ENCODE data around the gene JPH3.

The JPH3 gene

DNA sequence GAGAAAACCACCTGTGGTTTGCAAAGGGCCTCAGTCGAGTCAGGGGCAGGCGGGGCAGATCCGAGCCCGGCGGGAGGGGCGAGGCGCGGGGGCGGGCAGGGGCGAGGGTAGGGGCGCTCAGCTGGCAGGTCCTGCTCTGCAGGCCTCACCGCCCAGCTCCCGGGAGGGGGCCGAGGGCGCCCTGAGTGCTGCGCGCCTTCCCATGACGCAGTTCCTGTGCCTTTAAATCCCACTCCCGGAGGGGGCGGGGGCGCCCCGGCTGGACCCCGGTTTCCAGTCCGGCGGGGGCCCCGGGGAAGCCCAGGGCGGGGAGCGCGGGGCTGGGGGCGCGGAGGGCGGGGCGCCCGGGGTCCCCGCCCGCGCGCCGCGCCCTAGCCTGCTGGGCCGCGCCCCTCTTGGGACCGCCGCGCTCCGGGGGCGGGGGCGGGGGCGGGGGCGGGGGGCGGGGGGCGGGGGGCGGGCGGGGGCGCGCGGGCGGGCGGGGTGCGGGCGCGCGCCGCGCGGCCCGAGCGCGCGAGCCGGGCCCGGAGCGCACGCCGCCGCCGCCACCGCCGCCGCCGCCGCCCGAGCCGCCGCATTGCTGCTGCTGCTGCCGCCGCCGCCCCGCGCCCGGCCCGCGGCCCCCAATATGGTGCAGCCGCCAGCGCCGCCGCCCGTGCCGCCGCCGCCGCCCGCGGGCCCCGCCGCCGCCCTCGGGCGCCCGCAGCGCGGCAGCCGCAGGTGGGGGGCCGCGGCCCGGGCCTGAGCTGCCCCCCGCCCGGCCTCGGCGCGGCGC lies at the start of gene JPH3:
JPH3 (plus strand) TSS at position 508 of the 775 bp plus-strand sequence. CDS start 639 bp downstream, outside the sequence.
- no peak for DNase-seq (ENCODE audit: low read depth)
- H3K4me1 ChIP-seq (ENCODE audit: control insufficient read depth, insufficient read depth, low read length) = peaks cover 2% of the 10 kb centered on the region
- H3K9me3 ChIP-seq (ENCODE audit: control insufficient read depth, low read length) = peaks cover 23% of the 10 kb centered on the region
- H3K4me3 ChIP-seq (ENCODE audit: low read length) = no peak within 1 kb of the TSS
- H3K27me3 ChIP-seq (replicated peaks; ENCODE audit: control insufficient read depth, insufficient read depth, low read length) = peaks cover 70% of the 10 kb centered on the region
- H3K9ac ChIP-seq (ENCODE audit: low read length) = no peak within 1 kb of the TSS
- H3K36me3 ChIP-seq (ENCODE audit: control insufficient read depth, insufficient read depth, low read length, severe bottlenecking) = no peaks in the 10 kb centered on the region

DNA sequence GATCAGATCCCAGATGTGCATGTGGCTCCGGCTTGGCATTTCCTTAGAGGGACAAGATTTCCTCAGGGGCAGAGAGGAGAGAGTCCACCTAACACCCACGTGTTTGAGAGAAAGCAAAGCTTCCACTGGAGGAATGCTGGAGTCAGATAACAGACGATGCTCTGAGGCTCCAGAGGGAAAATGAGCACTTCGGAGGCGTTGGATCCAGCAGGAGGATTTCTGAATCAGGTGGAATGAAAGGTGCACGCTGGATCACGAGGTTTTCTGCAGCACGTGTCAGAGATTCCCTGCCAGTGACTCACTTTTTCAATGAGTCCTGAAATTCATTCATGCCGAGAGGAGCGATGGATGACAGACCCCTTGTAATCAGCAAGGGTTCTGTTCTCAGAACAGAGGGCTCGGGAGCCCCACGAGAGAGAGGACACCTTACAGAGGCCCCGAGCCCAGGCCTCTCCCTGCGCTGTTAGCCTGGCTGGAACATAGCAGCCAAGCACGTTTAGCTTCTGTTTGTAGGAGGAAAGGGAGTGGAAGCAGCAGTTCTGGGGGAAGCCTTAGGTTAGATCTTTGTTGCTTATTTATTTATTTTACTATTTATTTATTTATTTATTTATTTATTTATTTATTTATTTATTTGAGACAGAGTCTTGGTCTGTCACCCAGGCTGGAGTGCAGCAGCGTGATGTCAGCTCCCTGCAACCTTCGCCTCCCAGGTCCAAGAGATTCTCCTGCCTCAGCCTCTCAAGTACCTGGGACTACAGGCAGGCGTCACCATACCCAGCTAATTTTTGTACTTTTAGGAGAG lies 49.3 kb upstream of the JPH3 start:
- Histone ChIP-seq H3K27me3 (replicated peaks; ENCODE audit: control insufficient read depth, insufficient read depth, low read length) (peaks cover 7% of the 10 kb centered on the region), H3K9ac (ENCODE audit: low read length) (no peak overlapping the region), H3K4me3 (ENCODE audit: low read length) (no peak overlapping the region), H3K4me1 (ENCODE audit: control insufficient read depth, insufficient read depth, low read length) (peaks cover 19% of the 10 kb centered on the region), H3K36me3 (ENCODE audit: control insufficient read depth, insufficient read depth, low read length, severe bottlenecking) (no peaks in the 10 kb centered on the region), H3K9me3 (ENCODE audit: control insufficient read depth, low read length) (no peaks in the 10 kb centered on the region)
- DNase-seq (ENCODE audit: low read depth) = peak; percentile 31

DNA sequence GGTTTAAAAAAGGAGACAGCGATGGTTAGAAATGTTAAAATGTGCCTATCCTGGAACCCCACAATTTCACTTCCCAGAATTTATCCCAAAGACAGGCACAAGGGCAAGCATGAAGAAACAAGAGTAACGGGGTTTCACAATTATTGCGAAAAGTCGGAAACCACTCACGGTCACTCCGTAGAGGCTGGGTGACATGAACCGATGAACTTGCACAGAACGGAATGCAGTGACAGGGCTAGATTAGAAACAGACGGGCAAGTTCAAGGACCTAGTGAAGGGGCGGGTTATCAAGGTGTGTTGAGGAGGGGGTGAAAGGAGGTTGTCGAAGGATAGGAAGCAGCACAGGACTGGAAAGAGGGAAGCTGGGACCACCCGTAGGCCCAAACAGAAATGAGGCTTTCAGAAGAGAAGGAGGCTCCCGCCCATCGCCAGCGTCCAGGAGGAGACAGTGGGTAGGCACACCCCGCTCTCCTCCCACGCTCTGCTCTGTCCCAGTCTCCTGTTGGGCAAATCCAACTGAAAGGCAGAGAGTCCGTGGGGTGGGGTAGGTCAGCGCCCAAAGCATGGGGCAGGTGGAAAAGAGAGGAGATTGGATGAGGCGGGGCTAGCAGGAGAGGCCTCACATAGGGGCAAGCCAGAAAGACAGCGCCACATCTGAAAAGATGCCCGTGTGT lies 47.4 kb upstream of the JPH3 start:
- Histone ChIP-seq H3K27me3 (replicated peaks; ENCODE audit: control insufficient read depth, insufficient read depth, low read length) (no peaks in the 10 kb centered on the region), H3K4me1 (ENCODE audit: control insufficient read depth, insufficient read depth, low read length) (peaks cover 19% of the 10 kb centered on the region), H3K9me3 (ENCODE audit: control insufficient read depth, low read length) (no peaks in the 10 kb centered on the region), H3K36me3 (ENCODE audit: control insufficient read depth, insufficient read depth, low read length, severe bottlenecking) (no peaks in the 10 kb centered on the region), H3K4me3 (ENCODE audit: low read length) (no peak overlapping the region), H3K9ac (ENCODE audit: low read length) (no peak overlapping the region)
- DNase-seq (ENCODE audit: low read depth) = no peak

DNA sequence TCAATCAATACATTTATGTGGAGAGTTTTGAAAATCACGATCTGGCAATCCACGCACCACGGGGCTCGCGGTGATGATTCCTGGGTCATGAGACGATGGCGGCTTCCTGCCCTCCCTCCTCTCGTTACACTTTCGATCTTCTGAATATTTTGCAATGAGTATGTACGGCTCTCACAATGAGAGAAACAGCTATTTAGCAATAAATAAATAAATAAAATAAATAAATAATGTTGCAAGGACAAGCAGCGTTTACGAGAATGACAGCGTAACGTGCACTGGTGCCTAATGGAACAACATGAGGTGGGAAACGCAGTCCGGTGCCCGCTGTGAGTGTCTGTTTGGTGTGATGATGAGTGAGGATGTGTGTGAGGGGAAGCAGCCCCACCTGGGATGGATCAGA lies 46.7 kb upstream of the JPH3 start:
- Histone ChIP-seq H3K4me3 (ENCODE audit: low read length) (no peak overlapping the region), H3K4me1 (ENCODE audit: control insufficient read depth, insufficient read depth, low read length) (peaks cover 19% of the 10 kb centered on the region), H3K36me3 (ENCODE audit: control insufficient read depth, insufficient read depth, low read length, severe bottlenecking) (no peaks in the 10 kb centered on the region), H3K9ac (ENCODE audit: low read length) (no peak overlapping the region), H3K27me3 (replicated peaks; ENCODE audit: control insufficient read depth, insufficient read depth, low read length) (no peaks in the 10 kb centered on the region), H3K9me3 (ENCODE audit: control insufficient read depth, low read length) (no peaks in the 10 kb centered on the region)
- no peak for DNase-seq (ENCODE audit: low read depth)

DNA sequence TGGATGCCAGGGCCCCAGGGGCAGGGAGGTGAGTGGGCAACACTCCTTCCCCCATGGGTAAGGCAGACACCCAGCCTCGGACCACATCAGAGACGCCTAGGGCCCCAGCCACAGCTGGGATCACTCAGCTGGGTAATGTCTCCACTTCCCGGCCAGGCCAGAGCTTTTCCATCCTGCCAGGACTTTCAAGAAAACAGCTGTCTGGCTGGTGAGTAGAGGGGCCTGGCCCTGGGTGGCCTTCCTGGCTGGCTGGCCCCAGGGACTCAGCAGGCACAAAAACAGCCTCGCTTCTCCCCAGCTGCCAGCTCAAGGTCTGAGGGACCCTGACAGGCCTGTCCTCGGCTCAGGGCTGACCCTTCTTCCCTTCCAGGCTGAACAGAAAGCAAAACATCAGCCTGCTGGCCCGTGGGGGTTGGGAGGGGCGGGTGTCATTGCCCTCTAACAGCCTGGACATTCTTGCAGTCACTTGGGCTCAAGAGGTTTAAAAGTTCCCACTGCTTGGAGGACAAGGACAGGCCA lies 45.3 kb upstream of the JPH3 start:
- Histone ChIP-seq H3K27me3 (replicated peaks; ENCODE audit: control insufficient read depth, insufficient read depth, low read length) (no peaks in the 10 kb centered on the region), H3K4me3 (ENCODE audit: low read length) (no peak overlapping the region), H3K9ac (ENCODE audit: low read length) (peak overlapping the region; percentile 69), H3K9me3 (ENCODE audit: control insufficient read depth, low read length) (no peaks in the 10 kb centered on the region), H3K36me3 (ENCODE audit: control insufficient read depth, insufficient read depth, low read length, severe bottlenecking) (no peaks in the 10 kb centered on the region), H3K4me1 (ENCODE audit: control insufficient read depth, insufficient read depth, low read length) (peaks cover 19% of the 10 kb centered on the region)
- peak; percentile 74 for DNase-seq (ENCODE audit: low read depth)

DNA sequence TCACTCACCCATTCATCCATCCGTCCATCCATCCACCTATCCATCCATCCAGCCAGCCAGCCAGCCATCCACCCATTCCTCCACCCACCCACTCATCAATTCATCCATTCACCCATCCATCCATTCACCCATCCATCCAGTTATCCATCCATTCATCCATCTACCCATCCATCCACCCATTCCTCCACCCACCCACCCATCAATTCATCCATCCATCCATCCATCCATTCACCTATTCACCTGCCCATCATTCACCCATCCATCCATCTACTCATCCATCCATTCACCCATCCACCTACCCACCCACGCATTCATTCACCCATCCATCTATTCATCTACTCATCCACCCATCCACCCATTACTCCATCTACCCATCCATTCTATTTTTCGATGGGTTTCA lies 43.6 kb upstream of the JPH3 start:
- H3K36me3 ChIP-seq (ENCODE audit: control insufficient read depth, insufficient read depth, low read length, severe bottlenecking) = no peaks in the 10 kb centered on the region
- H3K4me3 ChIP-seq (ENCODE audit: low read length) = no peak overlapping the region
- no peak overlapping the region for H3K9ac ChIP-seq (ENCODE audit: low read length)
- no peaks in the 10 kb centered on the region for H3K27me3 ChIP-seq (replicated peaks; ENCODE audit: control insufficient read depth, insufficient read depth, low read length)
- H3K4me1 ChIP-seq (ENCODE audit: control insufficient read depth, insufficient read depth, low read length) = peaks cover 19% of the 10 kb centered on the region
- no peak for DNase-seq (ENCODE audit: low read depth)
- no peaks in the 10 kb centered on the region for H3K9me3 ChIP-seq (ENCODE audit: control insufficient read depth, low read length)

DNA sequence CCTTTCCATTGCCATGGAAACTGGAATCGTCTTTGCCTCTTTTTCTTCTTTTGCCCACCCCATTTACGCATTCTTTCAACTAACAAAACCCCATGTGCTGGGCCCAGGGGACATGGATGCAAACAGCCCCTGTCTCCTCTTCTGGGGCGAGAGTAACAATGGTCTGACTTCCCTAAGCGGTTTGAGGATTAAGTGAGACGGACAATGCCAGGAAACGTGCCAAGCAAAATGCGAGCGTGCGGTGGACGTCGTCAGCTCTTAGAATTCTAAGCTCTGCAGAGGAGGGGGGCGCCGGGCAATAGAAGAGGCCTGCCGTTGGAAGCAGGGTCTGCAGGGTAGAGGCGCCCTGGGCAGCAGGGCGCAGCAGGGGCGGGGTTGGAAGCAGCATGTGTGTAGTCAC lies 42.4 kb upstream of the JPH3 start:
- Histone ChIP-seq H3K4me3 (ENCODE audit: low read length) (no peak overlapping the region), H3K9me3 (ENCODE audit: control insufficient read depth, low read length) (no peaks in the 10 kb centered on the region), H3K9ac (ENCODE audit: low read length) (no peak overlapping the region), H3K36me3 (ENCODE audit: control insufficient read depth, insufficient read depth, low read length, severe bottlenecking) (no peaks in the 10 kb centered on the region), H3K4me1 (ENCODE audit: control insufficient read depth, insufficient read depth, low read length) (peaks cover 14% of the 10 kb centered on the region), H3K27me3 (replicated peaks; ENCODE audit: control insufficient read depth, insufficient read depth, low read length) (no peaks in the 10 kb centered on the region)
- no peak for DNase-seq (ENCODE audit: low read depth)

DNA sequence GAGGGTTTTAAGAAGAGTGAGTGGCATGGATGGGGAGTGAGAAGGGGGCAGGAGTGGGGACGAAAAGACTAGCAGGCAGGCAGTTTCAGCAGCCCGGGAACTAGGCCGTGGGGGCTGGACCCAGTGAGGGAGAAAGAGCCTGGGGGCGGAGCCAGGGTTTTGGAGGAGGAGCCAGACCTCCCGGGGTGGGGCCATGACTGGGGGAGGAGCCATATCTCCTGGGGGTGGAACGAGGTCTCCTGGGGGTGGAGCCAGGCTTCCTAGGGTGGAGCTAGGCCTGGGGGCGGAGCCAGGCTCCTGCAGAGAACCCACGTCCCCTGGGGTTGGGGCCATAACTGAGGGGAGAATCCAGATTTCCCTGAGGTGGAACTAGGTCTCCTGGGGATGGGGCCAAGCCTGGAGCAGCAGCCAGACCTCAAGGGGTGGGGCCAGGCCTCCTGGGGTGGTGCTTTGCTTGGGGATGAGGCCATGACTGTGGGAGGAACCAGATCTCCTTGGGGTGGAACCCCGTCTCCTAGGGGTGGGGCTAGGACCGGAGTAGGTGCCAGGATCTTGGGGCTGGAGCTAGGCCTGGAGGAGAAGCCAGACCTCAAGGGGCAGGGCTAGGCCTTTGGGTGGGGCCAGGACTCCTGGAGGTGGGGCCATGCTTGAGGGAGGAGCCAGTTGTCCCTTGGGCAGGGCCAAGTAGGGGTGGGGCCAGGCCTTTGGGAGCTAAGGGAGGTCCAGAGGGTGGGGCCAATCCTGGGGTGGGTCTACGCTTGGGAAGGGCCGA lies 41.7 kb upstream of the JPH3 start:
- H3K27me3 ChIP-seq (replicated peaks; ENCODE audit: control insufficient read depth, insufficient read depth, low read length) = no peaks in the 10 kb centered on the region
- no peaks in the 10 kb centered on the region for H3K9me3 ChIP-seq (ENCODE audit: control insufficient read depth, low read length)
- no peak overlapping the region for H3K4me3 ChIP-seq (ENCODE audit: low read length)
- no peaks in the 10 kb centered on the region for H3K36me3 ChIP-seq (ENCODE audit: control insufficient read depth, insufficient read depth, low read length, severe bottlenecking)
- no peak overlapping the region for H3K9ac ChIP-seq (ENCODE audit: low read length)
- DNase-seq (ENCODE audit: low read depth) = no peak
- peaks cover 12% of the 10 kb centered on the region for H3K4me1 ChIP-seq (ENCODE audit: control insufficient read depth, insufficient read depth, low read length)

DNA sequence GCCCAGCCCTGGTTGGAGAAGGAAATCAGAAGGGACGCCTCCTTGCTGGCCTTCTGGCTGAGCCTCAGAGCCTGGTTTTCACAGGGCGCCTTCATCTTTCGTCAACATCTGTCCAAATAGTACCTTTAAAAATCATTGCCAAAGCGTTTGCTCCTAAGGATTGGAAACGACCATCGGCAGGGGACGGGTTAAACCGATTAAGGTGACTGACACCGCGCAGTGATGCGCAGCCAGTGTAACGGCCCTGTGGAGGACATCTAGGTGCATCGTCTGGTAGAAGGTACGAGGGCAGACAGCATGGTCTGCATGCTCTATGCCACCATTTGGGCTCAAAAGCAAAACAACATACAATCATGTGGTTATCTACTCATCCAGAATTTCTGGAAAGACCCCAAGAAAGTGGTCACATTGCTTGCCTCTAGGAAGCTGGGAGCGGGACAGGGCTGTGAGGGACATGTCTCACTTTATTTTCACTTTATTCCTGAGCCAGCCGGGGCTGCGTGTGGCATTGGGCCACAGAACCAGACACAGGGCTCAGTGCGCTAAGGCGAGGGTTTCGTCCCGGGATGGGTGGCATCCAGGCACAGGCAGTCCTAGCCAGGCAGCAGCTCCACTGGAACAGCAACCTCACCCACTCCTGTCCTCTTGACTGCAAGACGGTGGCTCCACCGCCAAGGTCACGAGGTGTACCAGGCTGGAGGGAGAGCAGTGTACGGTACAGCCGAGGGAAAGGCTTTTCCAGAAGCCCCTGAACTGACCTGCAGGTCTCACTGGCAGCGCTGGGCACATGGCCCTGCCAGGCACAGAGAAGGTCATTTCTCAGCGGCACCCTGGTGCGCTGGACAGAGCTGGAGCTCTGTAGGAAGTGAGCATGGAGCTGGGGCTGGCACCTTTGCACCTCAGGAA lies 40.9 kb upstream of the JPH3 start:
- Histone ChIP-seq H3K4me1 (ENCODE audit: control insufficient read depth, insufficient read depth, low read length) (peaks cover 11% of the 10 kb centered on the region), H3K9me3 (ENCODE audit: control insufficient read depth, low read length) (no peaks in the 10 kb centered on the region), H3K36me3 (ENCODE audit: control insufficient read depth, insufficient read depth, low read length, severe bottlenecking) (no peaks in the 10 kb centered on the region), H3K27me3 (replicated peaks; ENCODE audit: control insufficient read depth, insufficient read depth, low read length) (no peaks in the 10 kb centered on the region), H3K4me3 (ENCODE audit: low read length) (no peak overlapping the region), H3K9ac (ENCODE audit: low read length) (no peak overlapping the region)
- DNase-seq (ENCODE audit: low read depth) = no peak

DNA sequence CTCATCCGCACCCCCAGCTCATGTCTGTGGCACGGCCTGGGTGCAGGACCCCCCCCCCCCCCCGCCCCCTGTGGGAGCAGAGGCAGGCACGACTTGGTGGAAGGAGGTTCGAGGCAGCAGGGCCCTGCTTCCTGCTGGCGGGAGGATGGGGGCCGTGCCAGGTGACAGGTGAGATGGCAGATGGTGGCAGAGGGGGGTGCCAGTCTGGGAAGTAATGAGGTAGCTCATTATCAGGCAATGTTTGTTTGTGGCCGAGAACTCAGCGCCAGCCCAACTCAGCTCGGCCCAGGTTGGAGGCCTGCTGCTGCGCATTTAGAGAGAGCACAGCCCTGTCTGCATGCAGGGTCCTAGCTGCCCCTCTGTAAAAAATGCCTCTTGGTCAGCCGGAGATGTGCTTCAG lies 40.1 kb upstream of the JPH3 start:
- H3K9ac ChIP-seq (ENCODE audit: low read length) = no peak overlapping the region
- no peak overlapping the region for H3K4me3 ChIP-seq (ENCODE audit: low read length)
- peaks cover 3% of the 10 kb centered on the region for H3K4me1 ChIP-seq (ENCODE audit: control insufficient read depth, insufficient read depth, low read length)
- no peaks in the 10 kb centered on the region for H3K36me3 ChIP-seq (ENCODE audit: control insufficient read depth, insufficient read depth, low read length, severe bottlenecking)
- no peaks in the 10 kb centered on the region for H3K9me3 ChIP-seq (ENCODE audit: control insufficient read depth, low read length)
- no peak for DNase-seq (ENCODE audit: low read depth)
- no peaks in the 10 kb centered on the region for H3K27me3 ChIP-seq (replicated peaks; ENCODE audit: control insufficient read depth, insufficient read depth, low read length)

All from adipocyte (in vitro differentiated cells).